HEK293 (cell line): ENCODE data around the gene NPEPL1.
A peak's percentile ranks its signal among the peaks of the same experiment; 100 is the strongest.

Source experiments
- CTCF ChIA-PET: fragments of 350-600 bp; formaldehyde crosslinking; extraction: SDS; loops from one replicate; lab custom pipeline; 2021; ENCODE audit warnings: antibody characterized with exemption; lab: Yijun Ruan, JAX
- POLR2A ChIA-PET: fragments of 300-600 bp; formaldehyde crosslinking; extraction: SDS; loops from one replicate; lab custom pipeline; 2020; ENCODE audit warnings: antibody characterized with exemption, inconsistent platforms; lab: Yijun Ruan, JAX
- H3K27ac ChIP-seq: fragments of 200-500 bp; sonication (Bioruptor generic); 2 replicates; pipeline ENCODE4 v1.5.1; 2014; ENCODE audit warnings: low read depth, low read length, control low read depth, inconsistent platforms; ENCODE audit errors: extremely low read depth
- H3K36me3 ChIP-seq, 2 experiments: fragments of 200-500 bp in 1 of 2; sonication (Bioruptor generic) in 1 of 2; 1 replicate in 1 of 2; 2 replicates in 1 of 2; pipeline ENCODE4 v1.5.1; 2014 to 2017; ENCODE audit warnings: inconsistent platforms in 2 of 2, low read length in 2 of 2; ENCODE audit not compliant: control insufficient read depth in 2 of 2, insufficient read depth in 1 of 2
- H3K4me1 ChIP-seq: fragments of 200-500 bp; sonication (Bioruptor generic); 2 replicates; pipeline ENCODE4 v1.5.1; 2014; ENCODE audit warnings: mild to moderate bottlenecking, low read length, inconsistent platforms; ENCODE audit not compliant: control insufficient read depth, insufficient read depth
- H3K4me3 ChIP-seq: 2 replicates; pipeline ENCODE4 v1.5.1; 2011; ENCODE audit warnings: low read depth, mild to moderate bottlenecking, control low read depth, low read length, moderate library complexity
- H3K9me3 ChIP-seq: fragments of 200-500 bp; sonication (Bioruptor generic); 2 replicates; pipeline ENCODE4 v1.5.1; 2014; ENCODE audit warnings: low read depth, low read length, inconsistent platforms; ENCODE audit not compliant: control insufficient read depth, insufficient read depth
- SETDB1 ChIP-seq: IDR thresholded peaks from one replicate; pipeline ENCODE4 v1.6.1; 2017; ENCODE audit warnings: mild to moderate bottlenecking, low read length, moderate library complexity, mixed read lengths; ENCODE audit not compliant: insufficient read length
- ZIC2 ChIP-seq: fragments of 450-650 bp; formaldehyde crosslinking; IDR thresholded peaks from 2 replicates; pipeline ENCODE4 v1.5.1; 2016; ENCODE audit warnings: missing biosample characterization, missing genetic modification characterization
- ZNF10 ChIP-seq: fragments of 450-650 bp; formaldehyde crosslinking; IDR thresholded peaks from 2 replicates; pipeline ENCODE4 v1.5.1; 2017; ENCODE audit warnings: missing biosample characterization, missing genetic modification characterization
- ZNF146 ChIP-seq: fragments of 450-650 bp; formaldehyde crosslinking; IDR thresholded peaks from 2 replicates; pipeline ENCODE4 v1.5.1; 2016; ENCODE audit warnings: missing biosample characterization, missing genetic modification characterization
- ZNF18 ChIP-seq: fragments of 450-650 bp; formaldehyde crosslinking; IDR thresholded peaks from 2 replicates; pipeline ENCODE4 v1.5.1; 2016; ENCODE audit warnings: missing biosample characterization, missing genetic modification characterization
- ZNF266 ChIP-seq: fragments of 450-650 bp; formaldehyde crosslinking; IDR thresholded peaks from 2 replicates; pipeline ENCODE4 v1.5.1; 2016; ENCODE audit warnings: missing biosample characterization, missing genetic modification characterization, low read depth
- ZNF560 ChIP-seq: fragments of 450-650 bp; formaldehyde crosslinking; IDR thresholded peaks from 2 replicates; pipeline ENCODE4 v1.5.1; 2017; ENCODE audit warnings: missing biosample characterization, missing genetic modification characterization, borderline replicate concordance
- TF ChIP-seq, protein P1 (sequence below): sonication (generic); formaldehyde crosslinking; IDR thresholded peaks from 2 replicates; pipeline ENCODE4 v1.8.1; 2022; ENCODE audit warnings: mild to moderate bottlenecking, moderate library complexity, missing genetic modification reagents
- TF ChIP-seq, protein P2 (sequence below): fragments of 450-650 bp; formaldehyde crosslinking; IDR thresholded peaks from 2 replicates; pipeline ENCODE4 v1.5.1; 2016; ENCODE audit warnings: missing biosample characterization, missing genetic modification characterization
- TF ChIP-seq, protein P3 (sequence below): fragments of 450-650 bp; formaldehyde crosslinking; IDR thresholded peaks from 2 replicates; pipeline ENCODE4 v1.5.1; 2016; ENCODE audit warnings: missing biosample characterization, missing genetic modification characterization

The NPEPL1 gene

GRCh38 chr20:58715391-58715800 lies 22.8 kb downstream of the NPEPL1 start:
- no peak overlapping the region for H3K27ac ChIP-seq
- CTCF ChIA-PET = no interaction called here
- POLR2A ChIA-PET = no interaction called here
- 0 out of 2 replicates have a peak, but pooled peaks have one; percentile 14 for TF ChIP-seq ZNF266
- TF ChIP-seq SETDB1 = no peak
- TF ChIP-seq, all 188 proteins: peak for 1
- Histone ChIP-seq H3K36me3 (no peaks in the 10 kb centered on the region), H3K4me3 (no peak overlapping the region), H3K4me1 (no peaks in the 10 kb centered on the region), H3K9me3 (no peaks in the 10 kb centered on the region)

GRCh38 chr20:58715801-58716475 lies 23.3 kb downstream of the NPEPL1 start:
- H3K9me3 ChIP-seq = no peaks in the 10 kb centered on the region
- TF ChIP-seq ZNF560 (tag by site-specific recombination) = no peak
- TF ChIP-seq ZNF18 (tag by site-specific recombination) = no peak
- TF ChIP-seq ZNF10 = no peak
- TF ChIP-seq ZNF146 (tag by site-specific recombination) = no peak
- H3K27ac ChIP-seq = no peak overlapping the region
- H3K36me3 ChIP-seq = no peaks in the 10 kb centered on the region
- POLR2A ChIA-PET = no interaction called here
- H3K4me1 ChIP-seq = no peaks in the 10 kb centered on the region
- CTCF ChIA-PET = no interaction called here
- H3K4me3 ChIP-seq = no peak overlapping the region

DNA sequence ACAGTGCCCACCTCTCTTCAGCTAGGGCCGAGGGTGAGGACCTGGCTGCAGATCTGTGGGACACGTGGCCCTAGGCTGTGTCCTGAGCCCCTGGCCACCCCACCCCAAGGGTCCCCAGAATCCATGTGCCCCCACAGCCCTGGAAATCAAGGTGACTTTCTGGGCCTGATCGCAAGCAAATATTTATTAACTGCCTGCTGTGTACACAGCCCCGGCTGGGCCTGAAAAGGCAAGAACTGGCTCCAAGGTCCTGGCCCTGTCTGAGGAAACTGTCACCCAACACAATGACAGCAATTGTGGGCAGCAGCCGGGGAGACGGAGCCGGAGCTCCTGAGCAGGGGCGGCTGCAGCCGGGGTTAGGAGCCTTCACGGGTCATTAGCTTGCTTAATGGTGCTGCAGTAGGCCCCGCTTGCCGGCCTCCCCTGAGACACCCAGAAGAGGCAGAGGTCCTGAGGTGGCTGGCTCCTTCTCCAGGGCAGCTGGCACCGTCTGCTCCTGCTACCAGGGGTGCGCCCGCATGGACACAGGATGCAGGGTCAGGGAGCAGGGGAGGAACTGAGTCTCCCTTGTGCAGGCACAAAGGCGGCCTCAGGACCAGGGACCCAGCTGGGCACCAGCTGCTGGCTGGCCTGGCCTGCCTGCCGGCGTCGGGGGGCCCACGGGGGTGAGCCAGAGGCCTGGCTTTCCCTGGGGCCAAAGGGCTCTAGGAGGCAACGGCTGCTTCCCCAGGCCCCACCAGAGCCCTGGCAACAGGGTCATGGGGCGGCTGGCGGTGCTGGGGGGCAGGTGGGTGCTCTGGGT lies 24.1 kb downstream of the NPEPL1 start:
- CTCF ChIA-PET = interaction anchor here (0.6 kb wide), 1 partner anchor 334 kb away, joined by 3 read pairs; no protein-coding TSS in a partner anchor
- H3K4me1 ChIP-seq = no peaks in the 10 kb centered on the region
- TF ChIP-seq, protein P1, sequence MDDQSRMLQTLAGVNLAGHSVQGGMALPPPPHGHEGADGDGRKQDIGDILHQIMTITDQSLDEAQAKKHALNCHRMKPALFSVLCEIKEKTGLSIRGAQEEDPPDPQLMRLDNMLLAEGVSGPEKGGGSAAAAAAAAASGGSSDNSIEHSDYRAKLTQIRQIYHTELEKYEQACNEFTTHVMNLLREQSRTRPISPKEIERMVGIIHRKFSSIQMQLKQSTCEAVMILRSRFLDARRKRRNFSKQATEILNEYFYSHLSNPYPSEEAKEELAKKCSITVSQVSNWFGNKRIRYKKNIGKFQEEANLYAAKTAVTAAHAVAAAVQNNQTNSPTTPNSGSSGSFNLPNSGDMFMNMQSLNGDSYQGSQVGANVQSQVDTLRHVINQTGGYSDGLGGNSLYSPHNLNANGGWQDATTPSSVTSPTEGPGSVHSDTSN (CRISPR knock-in tag) = no peak
- TF ChIP-seq ZIC2 (tag by site-specific recombination) = no peak
- TF ChIP-seq, protein P2, sequence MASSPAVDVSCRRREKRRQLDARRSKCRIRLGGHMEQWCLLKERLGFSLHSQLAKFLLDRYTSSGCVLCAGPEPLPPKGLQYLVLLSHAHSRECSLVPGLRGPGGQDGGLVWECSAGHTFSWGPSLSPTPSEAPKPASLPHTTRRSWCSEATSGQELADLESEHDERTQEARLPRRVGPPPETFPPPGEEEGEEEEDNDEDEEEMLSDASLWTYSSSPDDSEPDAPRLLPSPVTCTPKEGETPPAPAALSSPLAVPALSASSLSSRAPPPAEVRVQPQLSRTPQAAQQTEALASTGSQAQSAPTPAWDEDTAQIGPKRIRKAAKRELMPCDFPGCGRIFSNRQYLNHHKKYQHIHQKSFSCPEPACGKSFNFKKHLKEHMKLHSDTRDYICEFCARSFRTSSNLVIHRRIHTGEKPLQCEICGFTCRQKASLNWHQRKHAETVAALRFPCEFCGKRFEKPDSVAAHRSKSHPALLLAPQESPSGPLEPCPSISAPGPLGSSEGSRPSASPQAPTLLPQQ (tag by site-specific recombination) = no peak
- TF ChIP-seq, protein P3, sequence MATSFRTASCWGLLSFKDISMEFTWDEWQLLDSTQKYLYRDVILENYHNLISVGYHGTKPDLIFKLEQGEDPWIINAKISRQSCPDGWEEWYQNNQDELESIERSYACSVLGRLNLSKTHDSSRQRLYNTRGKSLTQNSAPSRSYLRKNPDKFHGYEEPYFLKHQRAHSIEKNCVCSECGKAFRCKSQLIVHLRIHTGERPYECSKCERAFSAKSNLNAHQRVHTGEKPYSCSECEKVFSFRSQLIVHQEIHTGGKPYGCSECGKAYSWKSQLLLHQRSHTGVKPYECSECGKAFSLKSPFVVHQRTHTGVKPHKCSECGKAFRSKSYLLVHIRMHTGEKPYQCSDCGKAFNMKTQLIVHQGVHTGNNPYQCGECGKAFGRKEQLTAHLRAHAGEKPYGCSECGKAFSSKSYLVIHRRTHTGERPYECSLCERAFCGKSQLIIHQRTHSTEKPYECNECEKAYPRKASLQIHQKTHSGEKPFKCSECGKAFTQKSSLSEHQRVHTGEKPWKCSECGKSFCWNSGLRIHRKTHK (tag by site-specific recombination) = no peak
- H3K36me3 ChIP-seq = no peaks in the 10 kb centered on the region
- no peak overlapping the region for H3K4me3 ChIP-seq
- no peaks in the 10 kb centered on the region for H3K9me3 ChIP-seq
- no peak overlapping the region for H3K27ac ChIP-seq
- POLR2A ChIA-PET = no interaction called here
